Urinary bladder (tissue), 4 donors: Measurements from ENCODE around the gene KMT2C. TPM values are rescaled to one million over a fixed set of nuclear protein-coding genes. Genes with fewer than 3 reads are reported as not detected.
"Not testable (repeated sequence)": the region's sequence is repeated elsewhere in the genome, so short reads cannot be mapped to it uniquely, and the experiment has no call there.

Source experiments
- DNase-seq: peaks from one replicate; pipeline ENCODE4 v3.0.0-alpha.2; 2015; ENCODE audit errors: extremely low spot score
- H3K27ac ChIP-seq: one replicate; pipeline ENCODE4 v1.5.1; 2013; ENCODE audit warnings: low read depth, mild to moderate bottlenecking, moderate library complexity
- H3K36me3 ChIP-seq: one replicate; pipeline ENCODE4 v1.6.1; 2013; ENCODE audit warnings: mild to moderate bottlenecking, moderate library complexity; ENCODE audit not compliant: insufficient read depth
- H3K4me1 ChIP-seq: one replicate; pipeline ENCODE4 v1.6.1; 2013; ENCODE audit warnings: mild to moderate bottlenecking, moderate library complexity; ENCODE audit not compliant: insufficient read depth
- H3K4me3 ChIP-seq: one replicate; pipeline ENCODE4 v1.5.1; 2013; ENCODE audit warnings: low read depth, low read length
- WGBS: extraction: QIAGEN DNeasy Blood & Tissue Kit; methylation state at CpG from one replicate; pipeline ENCODE4 v1.1.7; 2013; 5-methylcytosine and 5-hydroxymethylcytosine counted together
- polyA plus RNA-seq: library from polyadenylated mRNA; stranded (reverse); fragments of 200-250 nt; gene quantifications from one replicate; pipeline ENCODE4 v1.2.3, GENCODE V29; 2013
- total RNA-seq: library from RNA; depleted of rRNA; stranded (reverse); fragments of >200 nt; gene quantifications from one replicate; pipeline ENCODE4 v1.2.3, GENCODE V29; 2014
- donor health status: healthy with polysubstance abuse.
- donor health status: healthy.

The KMT2C gene
- total and polyA plus RNA-seq, 2 donors: 16.5 to 105 TPM

- H3K27ac ChIP-seq, DNase-seq, H3K36me3 ChIP-seq, H3K4me3 ChIP-seq, H3K4me1 ChIP-seq: not testable (repeated sequence)
- WGBS: 61% methylated on average over 2 of the region's 2 CpGs
Observed at GRCh38 chr7:152406030-152406429, 29.8 kb downstream of the KMT2C start.

GRCh38 chr7:152403726-152404125 lies 32.1 kb downstream of the KMT2C start:
- H3K4me3 ChIP-seq: no peak overlapping the region
- no peaks in the 10 kb centered on the region for H3K4me1 ChIP-seq
- 47% methylated on average over 4 of the region's 4 CpGs for WGBS
- H3K36me3 ChIP-seq: no peaks in the 10 kb centered on the region
- no peak for DNase-seq
- H3K27ac ChIP-seq: no peak overlapping the region

GRCh38 chr7:152402384-152403250 lies 33.2 kb downstream of the KMT2C start:
- WGBS: 52% methylated on average over 5 of the region's 5 CpGs
- Histone ChIP-seq H3K4me3 (no peak overlapping the region), H3K36me3 (no peaks in the 10 kb centered on the region), H3K27ac (no peak overlapping the region), H3K4me1 (no peaks in the 10 kb centered on the region)
- no peak for DNase-seq

GRCh38 chr7:152399344-152399743 lies 36.5 kb downstream of the KMT2C start:
- no peak overlapping the region for H3K4me3 ChIP-seq
- no peaks in the 10 kb centered on the region for H3K36me3 ChIP-seq
- DNase-seq: no peak
- no peak overlapping the region for H3K27ac ChIP-seq
- no peaks in the 10 kb centered on the region for H3K4me1 ChIP-seq

- no peak for DNase-seq
- Histone ChIP-seq H3K4me3 (no peak overlapping the region), H3K4me1 (no peaks in the 10 kb centered on the region), H3K27ac (no peak overlapping the region), H3K36me3 (no peaks in the 10 kb centered on the region)
- 85% methylated on average over 7 of the region's 7 CpGs for WGBS
Observed at GRCh38 chr7:152395112-152395511, 40.7 kb downstream of the KMT2C start.

- H3K4me3 ChIP-seq, DNase-seq: not testable (repeated sequence)
Observed at GRCh38 chr7:152394214-152394613, 41.6 kb downstream of the KMT2C start.

GRCh38 chr7:152392254-152392653 lies 43.5 kb downstream of the KMT2C start:
- no peak overlapping the region for H3K27ac ChIP-seq
- H3K4me3 ChIP-seq: no peak overlapping the region
- H3K4me1 ChIP-seq: no peaks in the 10 kb centered on the region
- WGBS: 92% methylated on average over 1 of the region's 1 CpG
- DNase-seq: no peak
- no peaks in the 10 kb centered on the region for H3K36me3 ChIP-seq

More at GRCh38 chr7:152394214-152394613, 41.6 kb downstream of the KMT2C start:
- not testable (repeated sequence) for H3K4me1 ChIP-seq, H3K27ac ChIP-seq, H3K36me3 ChIP-seq
- 50% methylated on average over 3 of the region's 3 CpGs for WGBS

GRCh38 chr7:152386136-152386764 lies 49.6 kb downstream of the KMT2C start:
- DNase-seq, H3K36me3 ChIP-seq, H3K4me3 ChIP-seq, H3K4me1 ChIP-seq, H3K27ac ChIP-seq: not testable (repeated sequence)
- WGBS: 54% methylated on average over 4 of the region's 5 CpGs

GRCh38 chr7:152384235-152385200 lies 51.3 kb downstream of the KMT2C start:
- not testable (repeated sequence) for H3K4me1 ChIP-seq, H3K4me3 ChIP-seq, H3K36me3 ChIP-seq, DNase-seq, H3K27ac ChIP-seq
- 58% methylated on average over 4 of the region's 4 CpGs for WGBS

GRCh38 chr7:152383341-152384234 lies 52.2 kb downstream of the KMT2C start:
- WGBS: 41% methylated on average over 9 of the region's 9 CpGs
- no peaks in the 10 kb centered on the region for H3K36me3 ChIP-seq
- H3K4me1 ChIP-seq: peaks cover 2% of the 10 kb centered on the region
- H3K27ac ChIP-seq: no peak overlapping the region
- no peak overlapping the region for H3K4me3 ChIP-seq
- DNase-seq: no peak

- no peak for DNase-seq
- 18% methylated on average over 1 of the region's 1 CpG for WGBS
- Histone ChIP-seq H3K4me1 (peaks cover 2% of the 10 kb centered on the region), H3K27ac (no peak overlapping the region), H3K4me3 (no peak overlapping the region), H3K36me3 (no peaks in the 10 kb centered on the region)
Observed at GRCh38 chr7:152382244-152382643, 53.6 kb downstream of the KMT2C start.

GRCh38 chr7:152380931-152381578 lies 54.7 kb downstream of the KMT2C start:
- H3K4me1 ChIP-seq, H3K4me3 ChIP-seq, DNase-seq, H3K27ac ChIP-seq, H3K36me3 ChIP-seq: not testable (repeated sequence)
- WGBS: 46% methylated on average over 5 of the region's 5 CpGs
